T-cell (primary cell): ENCODE data around the gene LAGE3. TPM values are rescaled to one million over a fixed set of nuclear protein-coding genes. Genes with fewer than 3 reads are reported as not detected.

Source experiments
- ATAC-seq, 4 experiments: fragments of 200-7000 bp in 3 of 4; fragments of 150-1000 bp in 1 of 4; cut with Tn5 transposase; replicated peaks in 1 of 4; 1 replicate in 3 of 4; 2 replicates in 1 of 4; pipeline ENCODE4 v1.10.0; 2021; ENCODE audit warnings: moderate library complexity in 3 of 4, mild to moderate bottlenecking in 2 of 4, moderate number of reproducible peaks in 1 of 4
- CTCF ChIA-PET, 2 donors: fragments of 300-600 bp; sonication (Branson Sonifier 250); formaldehyde crosslinking; loops; one replicate each; lab custom pipeline; 2022; ENCODE audit warnings: antibody characterized with exemption in 2 of 2; lab: Charles Lee
- POLR2A ChIA-PET, 2 donors: fragments of 300-600 bp; sonication (Branson Sonifier 250); formaldehyde crosslinking; loops; one replicate each; lab custom pipeline; 2022; ENCODE audit warnings: antibody characterized with exemption in 2 of 2; lab: Charles Lee
- DNase-seq, 35 experiments: peaks; one replicate each; pipeline versions ENCODE4 v3.0.0 to v3.0.0-alpha.2; 2013 to 2023
- H3K27ac ChIP-seq: one replicate; pipeline ENCODE4 v1.5.1; 2013; ENCODE audit warnings: low read length
- H3K27me3 ChIP-seq, 2 experiments: replicated peaks in 1 of 2; 1 replicate in 1 of 2; 2 replicates in 1 of 2; pipeline versions ENCODE4 v1.6.1 to v1.7.0; 2013; ENCODE audit warnings: low read length in 1 of 2, mixed read lengths in 1 of 2; ENCODE audit not compliant: control insufficient read depth in 2 of 2, insufficient read depth in 2 of 2; ENCODE audit errors: extremely low read depth in 1 of 2
- H3K36me3 ChIP-seq, 2 donors: 1 replicate in 1 of 2; 2 replicates in 1 of 2; pipeline versions ENCODE4 v1.6.1 to v1.7.0; 2013; ENCODE audit warnings: low read length in 1 of 2; ENCODE audit not compliant: control insufficient read depth in 2 of 2, insufficient read depth in 1 of 2; ENCODE audit errors: extremely low read depth in 1 of 2
- H3K4me1 ChIP-seq, 2 experiments: 1 replicate in 1 of 2; 2 replicates in 1 of 2; pipeline versions ENCODE4 v1.6.1 to v1.7.0; 2013; ENCODE audit warnings: low read length in 2 of 2, mixed read lengths in 1 of 2; ENCODE audit not compliant: insufficient read depth in 2 of 2, control insufficient read depth in 1 of 2; ENCODE audit errors: extremely low read depth in 1 of 2
- H3K4me3 ChIP-seq, 2 donors: 1 replicate in 1 of 2; 2 replicates in 1 of 2; pipeline versions ENCODE4 v1.5.1 to v1.7.0; 2013; ENCODE audit warnings: mild to moderate bottlenecking in 2 of 2, low read length in 1 of 2, moderate library complexity in 1 of 2; ENCODE audit not compliant: control insufficient read depth in 1 of 2; ENCODE audit errors: extremely low read depth in 1 of 2
- H3K9me3 ChIP-seq: 2 replicates; pipeline ENCODE4 v1.7.0; 2013
- H3K27ac Mint-ChIP-seq, 2 donors: one replicate each; pipeline ENCODE4 v1.8.0; 2020 to 2021; ENCODE audit warnings: mild to moderate bottlenecking in 2 of 2, mixed read lengths in 2 of 2
- H3K27me3 Mint-ChIP-seq, 2 donors: one replicate each; pipeline ENCODE4 v1.8.0; 2021 to 2022; ENCODE audit warnings: mixed read lengths in 2 of 2
- H3K36me3 Mint-ChIP-seq: one replicate; pipeline ENCODE4 v1.8.0; 2021; ENCODE audit warnings: mixed read lengths
- H3K4me1 Mint-ChIP-seq, 3 donors: one replicate each; pipeline ENCODE4 v1.8.0; 2020 to 2022; ENCODE audit warnings: mixed read lengths in 3 of 3, mild to moderate bottlenecking in 1 of 3
- H3K4me3 Mint-ChIP-seq, 3 donors: one replicate each; pipeline ENCODE4 v1.8.0; 2020 to 2022; ENCODE audit warnings: mild to moderate bottlenecking in 3 of 3, mixed read lengths in 3 of 3, moderate library complexity in 3 of 3
- H3K9me3 Mint-ChIP-seq, 3 donors: one replicate each; pipeline ENCODE4 v1.8.0; 2020 to 2022; ENCODE audit warnings: mixed read lengths in 3 of 3
- WGBS: methylation state at CpG from one replicate; pipeline ENCODE4 v1.1.5; 2013; ENCODE audit warnings: missing lambda C conversion rate; ENCODE audit not compliant: insufficient coverage; 5-methylcytosine and 5-hydroxymethylcytosine counted together
- total RNA-seq, 35 experiments: library from RNA in 6 of 35; stranded (reverse) in 6 of 35; fragments of 120-200 nt in 1 of 35; gene quantifications; one replicate each; pipeline versions ENCODE4 v1.2.1 to v1.2.4 and lab custom pipeline; 2013 to 2026

Gene LAGE3
- total RNA-seq, 5 donors from 2014 or later (not counting 1 experiment from before 2014, with no cell fraction given) = 12.7 to 25.4 (median 23.5) TPM

DNA sequence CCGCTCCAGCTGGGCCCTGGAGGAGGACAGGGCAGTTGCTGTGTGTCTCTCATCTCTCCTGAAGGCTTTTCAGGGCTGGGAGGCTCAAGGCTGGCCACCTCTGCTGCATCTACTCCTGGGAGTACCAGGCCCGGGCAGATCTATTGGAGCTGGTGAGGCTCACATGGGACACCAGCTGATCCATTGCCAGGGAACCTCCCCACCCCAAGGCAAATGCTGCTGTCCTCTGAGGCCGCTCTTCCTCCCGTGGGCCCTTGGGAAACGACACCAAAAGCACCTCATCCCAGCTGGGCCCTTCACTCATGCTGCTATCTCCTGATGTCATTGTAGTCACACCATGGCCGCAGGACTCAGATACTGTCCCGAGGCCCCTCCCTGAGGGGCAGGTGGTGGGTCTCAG, 3.7 kb upstream of the LAGE3 start:
- peaks cover 0 to 17% of the 10 kb centered on the region in 2 donors for H3K36me3 ChIP-seq
- H3K9me3 ChIP-seq = no peaks in the 10 kb centered on the region
- Mint-ChIP-seq H3K27me3 (peaks cover 0 to 8% of the 10 kb centered on the region in 2 donors), H3K27ac (peak overlapping the region in 1 of 2 donors; percentile 34), H3K4me1 (peaks cover 24 to 30% (median 27%) of the 10 kb centered on the region in 3 donors), H3K36me3 (no peaks in the 10 kb centered on the region), H3K9me3 (no peaks in the 10 kb centered on the region), H3K4me3 (no peak overlapping the region)
- CTCF ChIA-PET = interaction anchor here in 1 of 2 donors (0.7 kb wide), 1 partner anchor 42 kb away, joined by 4 read pairs; no protein-coding TSS in a partner anchor
- POLR2A ChIA-PET = no interaction called here
- H3K27me3 ChIP-seq = no peaks in the 10 kb centered on the region
- no peak overlapping the region for H3K27ac ChIP-seq
- H3K4me1 ChIP-seq = peaks cover 0 to 58% of the 10 kb centered on the region in 2 experiments
- WGBS = 93% methylated on average over 3 of the region's 7 CpGs
- H3K4me3 ChIP-seq = no peak overlapping the region
- ATAC-seq (no peak), DNase-seq (no peak)

DNA sequence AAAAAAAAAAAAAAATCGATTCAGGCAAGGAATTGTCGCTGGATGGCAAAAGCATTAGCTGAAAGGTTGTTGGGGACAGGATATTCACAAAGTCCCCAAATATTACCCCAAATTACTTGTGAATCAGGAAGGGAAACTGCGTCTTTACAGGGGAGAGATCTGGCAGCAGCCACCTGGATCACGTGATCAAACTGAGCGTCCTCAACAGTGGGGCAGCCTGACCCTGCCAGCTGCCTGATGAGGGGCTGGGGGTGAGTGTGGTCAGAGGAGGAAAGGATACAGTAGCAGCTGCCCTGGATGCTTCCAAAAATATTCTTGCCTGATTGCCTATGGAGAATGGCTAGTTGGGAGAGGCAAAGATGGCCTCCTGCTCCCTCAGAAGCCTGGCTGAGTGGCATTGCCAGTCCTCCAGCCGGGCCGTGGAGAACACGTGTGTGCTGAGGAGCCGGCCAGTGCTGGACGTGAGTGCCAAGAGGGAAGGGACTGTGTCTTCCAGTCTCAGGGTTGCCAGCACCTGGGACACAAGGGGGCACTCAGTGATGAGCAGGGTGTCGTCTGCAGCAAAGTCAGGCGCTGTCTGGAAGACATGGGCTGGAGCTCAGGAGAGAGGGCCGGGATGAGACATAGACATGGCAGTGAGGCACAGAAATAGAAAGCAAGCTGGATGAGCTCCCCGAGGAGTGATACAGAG, 3.0 kb upstream of the LAGE3 start:
- Mint-ChIP-seq H3K4me3 (peak overlapping the region in 1 of 3 donors; percentile 15), H3K4me1 (peaks cover 25 to 34% (median 31%) of the 10 kb centered on the region in 3 donors), H3K27me3 (peaks cover 0 to 8% of the 10 kb centered on the region in 2 donors), H3K27ac (peak overlapping the region in 1 of 2 donors; percentile 28), H3K36me3 (no peaks in the 10 kb centered on the region), H3K9me3 (no peaks in the 10 kb centered on the region)
- Histone ChIP-seq H3K27ac (no peak overlapping the region), H3K4me3 (no peak overlapping the region), H3K4me1 (peaks cover under 1 to 54% of the 10 kb centered on the region in 2 experiments), H3K36me3 (peaks cover 0 to 15% of the 10 kb centered on the region in 2 donors), H3K27me3 (no peaks in the 10 kb centered on the region), H3K9me3 (no peaks in the 10 kb centered on the region)
- ChIA-PET CTCF (no interaction called here), POLR2A (no interaction called here)
- DNase-seq (no peak), ATAC-seq (no peak)
- WGBS = 89% methylated on average over 4 of the region's 14 CpGs

DNA sequence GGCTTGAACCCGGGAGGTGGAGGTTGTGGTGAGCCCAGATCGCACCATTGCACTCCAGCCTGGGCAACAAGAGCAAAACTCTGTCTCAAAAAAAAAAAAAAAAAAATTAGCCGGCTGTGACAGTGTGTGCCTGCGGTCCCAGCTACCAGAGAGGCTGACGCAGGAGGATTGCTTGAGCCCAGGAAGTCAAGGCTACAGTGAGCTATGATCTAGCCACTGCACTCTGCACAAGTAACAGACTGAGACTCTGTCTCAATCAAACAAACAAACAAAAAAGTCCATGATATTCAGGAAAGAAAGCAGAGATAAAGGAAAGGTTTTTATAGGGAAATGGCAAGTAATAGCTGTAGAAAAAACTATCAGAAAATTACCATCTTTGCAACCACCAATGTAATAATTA, 2.1 kb upstream of the LAGE3 start:
- POLR2A ChIA-PET = no interaction called here
- Histone ChIP-seq H3K4me1 (peaks cover 5 to 56% of the 10 kb centered on the region in 2 experiments), H3K4me3 (no peak overlapping the region), H3K27ac (no peak overlapping the region), H3K9me3 (no peaks in the 10 kb centered on the region), H3K36me3 (peaks cover 0 to 15% of the 10 kb centered on the region in 2 donors), H3K27me3 (no peaks in the 10 kb centered on the region)
- Mint-ChIP-seq H3K4me1 (peaks cover 25 to 37% (median 30%) of the 10 kb centered on the region in 3 donors), H3K27me3 (peaks cover 0 to 8% of the 10 kb centered on the region in 2 donors), H3K4me3 (no peak overlapping the region), H3K9me3 (no peaks in the 10 kb centered on the region), H3K27ac (no peak overlapping the region), H3K36me3 (no peaks in the 10 kb centered on the region)
- ATAC-seq (no peak), DNase-seq (no peak)
- WGBS = no CpG with 5 or more reads among the region's 5 CpGs
- CTCF ChIA-PET = no interaction called here

DNA sequence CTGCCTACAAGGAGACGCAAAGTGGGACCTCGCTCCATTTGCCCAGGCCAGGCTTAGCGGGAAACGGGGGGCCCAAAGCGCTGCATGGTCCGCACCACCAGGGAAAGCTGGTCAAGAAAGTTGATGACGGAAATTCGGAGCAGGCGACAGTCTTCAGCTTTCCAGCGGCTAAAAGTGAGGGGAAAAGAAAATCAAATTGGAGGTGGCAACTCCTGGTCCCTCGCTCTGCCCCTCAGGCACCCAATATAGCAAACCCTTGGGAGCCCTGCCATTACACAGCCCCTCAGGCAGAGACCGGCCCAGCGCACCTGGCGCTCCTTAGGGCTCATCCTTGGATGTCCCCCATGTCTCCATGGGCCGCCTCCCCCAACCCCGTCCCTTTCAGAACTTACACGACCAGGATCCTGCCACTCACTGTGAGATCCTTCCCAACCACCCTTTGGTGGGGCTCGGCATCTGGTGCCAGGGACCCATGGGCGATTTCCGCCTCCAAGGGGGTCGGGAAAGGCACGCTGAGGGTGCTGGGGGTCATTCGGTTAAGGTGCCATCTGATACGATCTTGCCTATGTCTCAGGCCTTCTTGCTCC, 1.1 kb downstream of the LAGE3 start:
- ChIA-PET POLR2A (interaction anchor here in 1 of 2 donors (0.7 kb wide), 1 partner anchor 20 kb away, joined by 3 read pairs; the partner anchor contains the start of gene PLXNA3), CTCF (no interaction called here)
- Mint-ChIP-seq H3K4me1 (peaks cover 11 to 30% (median 18%) of the 10 kb centered on the region in 3 donors), H3K9me3 (no peaks in the 10 kb centered on the region), H3K27ac (peak overlapping the region in 1 of 2 donors; percentile 76), H3K27me3 (peaks cover 0 to 8% of the 10 kb centered on the region in 2 donors), H3K36me3 (no peaks in the 10 kb centered on the region), H3K4me3 (peak overlapping the region; percentile 75 to 80 (median 77))
- ATAC-seq (no peak), DNase-seq (peak in 1 of 35 experiments; percentile 4)
- Histone ChIP-seq H3K4me1 (peaks cover 5 to 29% of the 10 kb centered on the region in 2 experiments), H3K36me3 (no peaks in the 10 kb centered on the region), H3K27ac (peak overlapping the region; percentile 34), H3K4me3 (peak overlapping the region; percentile 0 to 48), H3K27me3 (no peaks in the 10 kb centered on the region), H3K9me3 (no peaks in the 10 kb centered on the region)
- WGBS = 100% methylated on average over 8 of the region's 24 CpGs

DNA sequence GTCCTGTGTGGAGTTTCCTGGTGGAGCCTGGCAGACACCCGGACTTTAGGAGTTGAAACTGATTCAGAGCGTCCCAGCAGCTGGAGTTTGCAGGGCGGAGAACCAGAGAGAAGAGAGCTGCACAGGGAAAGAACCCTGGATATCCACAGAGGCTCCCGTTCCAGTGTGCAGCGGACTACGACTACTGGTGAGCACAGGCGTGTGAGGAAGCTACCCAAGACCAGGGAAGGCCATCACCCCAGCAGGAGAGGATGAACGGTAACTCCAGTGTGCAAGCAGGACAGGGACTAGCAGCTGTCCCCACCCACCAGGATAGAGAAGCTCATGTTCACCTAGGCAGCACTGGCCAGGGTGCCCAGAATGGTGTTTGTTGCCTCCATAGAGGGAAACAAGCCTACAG, 2.3 kb downstream of the LAGE3 start:
- no peak for ATAC-seq
- Histone ChIP-seq H3K4me1 (peaks cover 5 to 26% of the 10 kb centered on the region in 2 experiments), H3K36me3 (no peaks in the 10 kb centered on the region), H3K4me3 (no peak overlapping the region), H3K9me3 (no peaks in the 10 kb centered on the region), H3K27me3 (no peaks in the 10 kb centered on the region), H3K27ac (no peak overlapping the region)
- 100% methylated on average over 2 of the region's 8 CpGs for WGBS
- Mint-ChIP-seq H3K4me1 (peaks cover 11 to 25% (median 13%) of the 10 kb centered on the region in 3 donors), H3K4me3 (no peak overlapping the region), H3K9me3 (no peaks in the 10 kb centered on the region), H3K36me3 (no peaks in the 10 kb centered on the region), H3K27ac (peak overlapping the region; percentile 11 to 31), H3K27me3 (peaks cover 0 to under 1% of the 10 kb centered on the region in 2 donors)
- ChIA-PET CTCF (interaction anchor here in 1 of 2 donors (0.6 kb wide), 1 partner anchor 18 kb away, joined by 4 read pairs; no protein-coding TSS in a partner anchor), POLR2A (interaction anchor here in 1 of 2 donors (0.7 kb wide), 1 partner anchor 71 kb away, joined by 7 read pairs; no protein-coding TSS in a partner anchor)
- no peak for DNase-seq

DNA sequence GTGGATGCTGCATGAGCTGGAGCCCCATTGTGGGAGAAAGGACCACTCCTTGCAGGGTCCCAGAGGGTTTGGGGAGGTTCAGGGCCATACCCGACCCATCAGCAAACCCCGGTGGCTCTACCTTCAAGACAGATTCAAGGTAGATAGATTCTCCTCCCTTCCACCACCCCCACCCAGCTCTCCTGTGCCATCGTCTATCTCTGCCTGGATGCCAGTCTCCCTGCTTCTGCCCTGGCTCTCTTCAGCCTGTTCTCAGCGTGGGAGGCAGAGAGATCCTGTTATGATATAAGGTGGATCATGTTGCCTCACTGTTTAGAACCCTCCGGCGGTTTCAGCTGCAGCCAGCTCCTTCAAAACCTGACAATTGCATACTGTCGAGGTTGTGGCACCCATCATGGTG, 5.4 kb downstream of the LAGE3 start:
- peaks cover 5 to 16% of the 10 kb centered on the region in 2 experiments for H3K4me1 ChIP-seq
- H3K4me3 ChIP-seq = no peak overlapping the region
- H3K4me1 Mint-ChIP-seq = peaks cover 6 to 20% (median 6%) of the 10 kb centered on the region in 3 donors
- no peak for DNase-seq
- no peak for ATAC-seq
- H3K27me3 Mint-ChIP-seq = no peaks in the 10 kb centered on the region
- H3K27me3 ChIP-seq = no peaks in the 10 kb centered on the region
- no peaks in the 10 kb centered on the region for H3K9me3 Mint-ChIP-seq
- no peak overlapping the region for H3K4me3 Mint-ChIP-seq
- no peaks in the 10 kb centered on the region for H3K36me3 Mint-ChIP-seq
- no peaks in the 10 kb centered on the region for H3K9me3 ChIP-seq
- 60% methylated on average over 1 of the region's 7 CpGs for WGBS
- peaks cover 0 to 20% of the 10 kb centered on the region in 2 donors for H3K36me3 ChIP-seq
- H3K27ac Mint-ChIP-seq = peak overlapping the region in 1 of 2 donors; percentile 31
- H3K27ac ChIP-seq = no peak overlapping the region
- CTCF ChIA-PET = no interaction called here
- POLR2A ChIA-PET = interaction anchor here in 1 of 2 donors (0.6 kb wide), 1 partner anchor 21 kb away, joined by 3 read pairs; no protein-coding TSS in a partner anchor
